GM19193 (cell line): Measurements from ENCODE around the gene SPOCK3.

Experiments
- POLR2A ChIP-seq: IDR thresholded peaks from 4 replicates; pipeline ENCODE4 v1.6.1; 2011; ENCODE audit not compliant: insufficient read depth, insufficient read length; ENCODE audit errors: extremely low read depth

SPOCK3 gene

GRCh38 chr4:167196344-167197012 lies 37.8 kb downstream of the SPOCK3 start:
- no peak for TF ChIP-seq POLR2A

- TF ChIP-seq POLR2A: no peak
Measured at GRCh38 chr4:167190379-167190778, 43.9 kb downstream of the SPOCK3 start.

- TF ChIP-seq POLR2A: no peak
Measured at GRCh38 chr4:167185465-167185864, 48.8 kb downstream of the SPOCK3 start.

GRCh38 chr4:167183036-167183435 lies 51.3 kb downstream of the SPOCK3 start:
- TF ChIP-seq POLR2A: no peak

DNA sequence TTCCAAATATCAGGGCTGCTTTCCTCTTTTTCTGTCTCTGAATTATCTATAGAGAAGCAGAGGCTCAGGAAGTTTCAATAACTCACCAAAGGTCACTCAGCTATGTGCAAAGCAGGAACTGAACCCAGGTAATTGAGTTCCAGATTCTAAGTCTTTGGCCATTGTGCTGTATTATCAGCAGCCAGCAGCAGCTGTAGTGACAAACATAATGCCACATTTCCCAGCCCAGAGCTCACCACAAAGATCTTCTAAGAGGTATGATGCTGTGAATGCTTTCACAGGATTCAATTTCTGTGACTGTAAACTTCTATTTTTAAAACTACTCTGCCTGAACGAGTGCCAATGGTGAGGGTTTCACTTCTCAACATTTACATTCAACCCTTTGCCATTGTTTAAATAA lies 56.4 kb downstream of the SPOCK3 start:
- no peak for TF ChIP-seq POLR2A

- TF ChIP-seq POLR2A: no peak
Measured at GRCh38 chr4:167176723-167177367, 57.4 kb downstream of the SPOCK3 start.

GRCh38 chr4:167171928-167172327 lies 62.4 kb downstream of the SPOCK3 start:
- TF ChIP-seq POLR2A: no peak

- no peak for TF ChIP-seq POLR2A
Measured at GRCh38 chr4:167168611-167169010, 65.7 kb downstream of the SPOCK3 start.

DNA sequence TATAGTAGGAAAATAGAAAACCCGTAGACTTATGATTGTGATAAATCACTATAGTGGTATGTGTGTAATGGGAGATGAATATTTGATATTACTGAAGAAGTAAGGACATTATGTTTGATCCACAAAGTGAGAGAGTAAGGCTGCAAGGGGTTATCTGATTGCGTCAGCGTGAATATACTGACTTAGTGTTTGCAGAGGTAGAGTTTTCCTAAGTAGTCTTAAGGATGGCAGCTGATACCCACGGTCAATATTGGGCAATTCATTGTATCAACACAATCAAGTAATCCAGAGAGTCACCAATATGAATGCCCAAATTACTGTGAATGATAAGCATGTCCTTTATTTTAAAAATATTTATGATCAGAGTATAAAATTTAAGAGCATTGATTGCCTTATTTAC lies 83.7 kb downstream of the SPOCK3 start:
- TF ChIP-seq POLR2A: no peak

DNA sequence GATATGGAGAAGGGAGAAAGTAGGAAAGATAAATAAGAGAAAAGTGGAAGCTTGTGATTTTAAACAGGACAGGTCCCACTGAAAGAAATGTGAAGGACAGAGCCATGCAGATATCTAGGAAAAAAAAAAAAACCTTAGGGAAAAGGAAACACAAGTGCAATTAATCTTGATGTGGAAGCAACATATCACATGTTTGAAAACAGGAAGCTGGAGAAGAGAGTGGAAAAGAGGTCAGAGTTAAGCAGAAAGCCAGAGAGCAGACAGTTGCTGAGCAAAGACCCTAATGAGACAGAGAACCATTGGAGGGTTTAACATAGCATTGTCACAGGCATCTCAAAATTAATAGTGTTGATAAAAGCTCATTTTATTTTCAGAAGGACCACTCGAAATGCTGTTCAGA lies 89.7 kb downstream of the SPOCK3 start:
- no peak for TF ChIP-seq POLR2A

- TF ChIP-seq POLR2A: no peak
Measured at GRCh38 chr4:167143018-167143417, 91.3 kb downstream of the SPOCK3 start.

GRCh38 chr4:167136270-167136669 lies 98.0 kb downstream of the SPOCK3 start:
- no peak for TF ChIP-seq POLR2A

- TF ChIP-seq POLR2A: no peak
Measured at GRCh38 chr4:167129146-167129545, 105.1 kb downstream of the SPOCK3 start.

- TF ChIP-seq POLR2A: no peak
Measured at GRCh38 chr4:167119392-167119791, 114.9 kb downstream of the SPOCK3 start.

DNA sequence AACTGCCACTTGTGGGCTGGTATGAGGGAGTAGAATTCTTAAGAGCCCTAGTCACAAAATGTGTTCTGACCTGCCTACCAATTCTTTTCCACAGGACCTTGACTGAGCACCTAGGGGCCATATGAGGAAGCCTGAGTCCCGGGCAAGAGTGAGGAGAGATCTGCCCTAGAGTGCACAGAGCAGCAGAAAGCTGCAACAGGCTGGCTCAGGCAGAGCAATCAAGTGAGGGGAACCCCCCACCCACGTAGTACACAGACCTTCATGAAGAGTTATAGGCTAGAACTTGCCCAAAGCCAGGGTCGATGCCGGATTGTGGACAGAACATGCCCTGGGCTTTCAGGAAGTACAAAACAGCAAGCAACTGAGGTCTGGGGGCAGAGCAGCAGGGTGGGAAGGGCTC lies 117.0 kb downstream of the SPOCK3 start:
- TF ChIP-seq POLR2A: no peak

- TF ChIP-seq POLR2A: no peak
Measured at GRCh38 chr4:167114416-167114971, 119.8 kb downstream of the SPOCK3 start.
